K562 (cell line): ENCODE results near the gene PDZK1IP1. TPM values are rescaled to one million over a fixed set of nuclear protein-coding genes. Genes with fewer than 3 reads are reported as not detected.

Experiments used
- BCL6 ChIP-seq: fragments of 250-450 bp; sonication (Bioruptor Pico); IDR thresholded peaks from 2 replicates; pipeline ENCODE4 v1.4.0; 2020
- CBFA2T2 ChIP-seq: fragments of 450-650 bp; conservative IDR thresholded peaks from 2 replicates; pipeline ENCODE4 v1.6.1; 2017; ENCODE audit warnings: mild to moderate bottlenecking
- CBX2 ChIP-seq: fragments of 200-600 bp; sonication (generic); IDR thresholded peaks from one replicate; pipeline ENCODE4 v1.6.1; 2012; ENCODE audit warnings: mild to moderate bottlenecking, low read length, inconsistent platforms; ENCODE audit not compliant: insufficient read depth, poor library complexity, severe bottlenecking
- ELF4 ChIP-seq: fragments of 450-650 bp; formaldehyde crosslinking; IDR thresholded peaks from 2 replicates; pipeline ENCODE4 v1.4.0; 2022; ENCODE audit warnings: missing genetic modification characterization
- FOSL1 ChIP-seq: fragments of 200-800 bp; sonication (Bioruptor generic); conservative IDR thresholded peaks from 2 replicates; pipeline ENCODE4 v1.6.1; 2016; ENCODE audit warnings: missing genetic modification characterization, missing compliant biosample characterization
- GATA2 ChIP-seq: sonication (generic); formaldehyde crosslinking; IDR thresholded peaks from 2 replicates; pipeline ENCODE4 v1.4.0; 2020; ENCODE audit warnings: mild to moderate bottlenecking, missing genetic modification reagents
- HBP1 ChIP-seq: fragments of 450-650 bp; formaldehyde crosslinking; IDR thresholded peaks from 2 replicates; pipeline ENCODE4 v1.4.0; 2022; ENCODE audit warnings: missing genetic modification characterization
- KAT2B ChIP-seq: IDR thresholded peaks from one replicate; pipeline ENCODE4 v1.6.1; 2012; ENCODE audit warnings: low read depth, mild to moderate bottlenecking, control low read depth, inconsistent platforms, low read length, moderate library complexity
- REST ChIP-seq, 2 experiments: fragments of 450-650 bp; formaldehyde crosslinking in 1 of 2; IDR thresholded peaks; 2 replicates each; pipeline versions ENCODE4 v1.4.0 to v1.6.1; 2014 to 2020; ENCODE audit warnings: mild to moderate bottlenecking in 2 of 2, borderline replicate concordance in 1 of 2, low read depth in 1 of 2
- TCF3 ChIP-seq: sonication (generic); formaldehyde crosslinking; IDR thresholded peaks from 2 replicates; pipeline ENCODE4 v1.4.0; 2020; ENCODE audit warnings: mild to moderate bottlenecking, missing genetic modification reagents
- TEAD1 ChIP-seq, 2 experiments: fragments of 450-650 bp in 1 of 2; sonication (generic) in 1 of 2; formaldehyde crosslinking; IDR thresholded peaks; 2 replicates each; pipeline versions ENCODE4 v1.4.0 to v1.8.0; 2020 to 2022; ENCODE audit warnings: mild to moderate bottlenecking in 2 of 2, missing genetic modification reagents in 1 of 2
- ZKSCAN3 ChIP-seq: fragments of 250-450 bp; sonication (Bioruptor Pico); IDR thresholded peaks from 2 replicates; pipeline ENCODE4 v1.4.0; 2020
- ZNF639 ChIP-seq, 2 experiments: fragments of 200-800 bp in 1 of 2; sonication (Bioruptor generic) in 1 of 2; sonication (generic) in 1 of 2; formaldehyde crosslinking in 1 of 2; IDR thresholded peaks in 1 of 2; conservative IDR thresholded peaks in 1 of 2; 2 replicates each; pipeline versions ENCODE4 v1.5.0 to v1.6.1; 2016 to 2020; ENCODE audit warnings: missing compliant biosample characterization in 1 of 2, missing genetic modification characterization in 1 of 2, missing genetic modification reagents in 1 of 2
- polyA plus RNA-seq, 8 experiments: library from polyadenylated mRNA; depleted of rRNA in 4 of 8; stranded (reverse) in 5 of 8; unstranded in 3 of 8; fragments of >200 nt; fragmentation: Nextera tagmentation in 2 of 8; fragmentation: Illumina TruSeq in 1 of 8; extraction: Ambion mirVana in 2 of 8; extraction: Trizol in 1 of 8; gene quantifications; 2 replicates each; pipeline versions ENCODE4 v1.2.1 to v1.2.3, GENCODE V29; 2011 to 2014; ENCODE audit warnings: inconsistent platforms in 1 of 8, missing spikeins in 1 of 8
- total RNA-seq, 7 experiments: library from RNA; depleted of rRNA in 6 of 7; stranded (reverse); fragments of >200 nt in 6 of 7; fragmentation: Illumina TruSeq in 2 of 7; extraction: Trizol in 2 of 7; gene quantifications; 2 replicates each; pipeline versions ENCODE4 v1.2.1 to v1.2.3, GENCODE V29; 2011 to 2021; ENCODE audit warnings: low replicate concordance in 1 of 7
- TF ChIP-seq, protein P1 (sequence below): fragments of 450-650 bp; IDR thresholded peaks from 2 replicates; pipeline ENCODE4 v1.6.1; 2016; ENCODE audit warnings: antibody characterized with exemption

PDZK1IP1 gene
- total and polyA plus RNA-seq, 9 of the 15 experiments (the other 6 are each of a cell fraction or from before 2014, with no cell fraction given), result 0.17 to 0.68 (median 0.53) TPM; not detected in 2

DNA sequence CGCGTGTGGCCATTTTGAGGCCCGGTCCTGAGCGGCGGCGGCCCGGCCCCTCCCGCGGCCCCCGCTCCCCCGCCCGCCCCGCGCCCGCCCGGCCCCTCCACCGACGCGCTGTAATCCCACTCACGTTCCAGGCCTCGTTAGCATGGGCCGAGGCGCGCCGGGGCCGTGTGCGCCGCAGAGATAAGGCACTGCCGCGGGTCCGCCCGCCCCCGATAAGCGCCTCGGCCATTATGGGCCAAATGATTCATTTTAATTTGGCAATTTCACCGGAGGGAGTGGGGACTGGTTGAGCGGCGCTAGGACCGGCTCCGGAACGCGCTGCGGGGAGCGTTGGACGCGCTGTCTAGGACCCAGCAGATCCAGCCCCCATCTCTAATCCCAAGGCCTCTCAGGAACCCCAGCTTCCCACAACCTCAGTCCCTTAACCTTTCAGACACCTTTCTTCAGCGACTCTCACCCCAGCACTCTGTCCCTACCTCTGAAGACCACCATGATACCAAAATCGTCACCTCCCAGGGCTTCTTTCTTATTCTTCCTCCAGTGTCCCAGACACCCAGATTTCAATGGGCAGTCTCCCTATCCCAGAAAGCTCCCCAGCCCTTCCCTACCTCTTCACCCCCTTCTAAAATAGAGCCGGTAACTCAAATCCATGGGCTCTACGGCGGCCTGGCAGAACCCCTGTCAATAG lies 42.5 kb upstream of the PDZK1IP1 start, which contains the start of gene TAL1 (continued):
- TF ChIP-seq ZNF639 (CRISPR knock-in tag; conservative IDR thresholded peaks at IDR 0.05 in 1 of 2, IDR thresholded peaks at IDR 0.05 in 1 of 2), result peak in 1 of 2 experiments; percentile 99; a peak in 2 of 4 replicates
- TF ChIP-seq ELF4, result 0 out of 2 replicates have a peak, but pooled peaks have one; percentile 20
- TF ChIP-seq TEAD1 (CRISPR knock-in tag; IDR thresholded peaks at IDR 0.05), result peak; percentile 82 to 83; a peak in 3 of 4 replicates
- TF ChIP-seq CBFA2T2, result peak; percentile 98
- TF ChIP-seq ZKSCAN3 (CRISPR knock-in tag), result no peak
- peak; percentile 98 for TF ChIP-seq TCF3 (CRISPR knock-in tag)
- TF ChIP-seq FOSL1 (tag), result peak; percentile 98
- peak; percentile 51 for TF ChIP-seq REST (IDR thresholded peaks at IDR 0.05; ENCODE audit: borderline replicate concordance)
- TF ChIP-seq REST (CRISPR knock-in tag; IDR thresholded peaks at IDR 0.05; ENCODE audit: low read depth), result no peak
- no peak for TF ChIP-seq HBP1
- peak; percentile 98 for TF ChIP-seq GATA2 (CRISPR knock-in tag)
- no peak for TF ChIP-seq CBX2
- TF ChIP-seq KAT2B, result no peak
- TF ChIP-seq BCL6 (CRISPR knock-in tag), result 0 out of 2 replicates have a peak, but pooled peaks have one; percentile 61
- TF ChIP-seq, protein P1, sequence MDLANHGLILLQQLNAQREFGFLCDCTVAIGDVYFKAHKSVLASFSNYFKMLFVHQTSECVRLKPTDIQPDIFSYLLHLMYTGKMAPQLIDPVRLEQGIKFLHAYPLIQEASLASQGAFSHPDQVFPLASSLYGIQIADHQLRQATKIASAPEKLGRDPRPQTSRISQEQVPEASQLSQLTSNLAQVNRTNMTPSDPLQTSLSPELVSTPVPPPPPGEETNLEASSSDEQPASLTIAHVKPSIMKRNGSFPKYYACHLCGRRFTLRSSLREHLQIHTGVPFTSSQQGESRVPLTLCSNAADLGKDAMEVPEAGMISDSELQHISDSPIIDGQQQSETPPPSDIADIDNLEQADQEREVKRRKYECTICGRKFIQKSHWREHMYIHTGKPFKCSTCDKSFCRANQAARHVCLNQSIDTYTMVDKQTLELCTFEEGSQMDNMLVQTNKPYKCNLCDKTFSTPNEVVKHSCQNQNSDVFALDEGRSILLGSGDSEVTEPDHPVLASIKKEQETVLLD, result peak; percentile 71
